Skeletal muscle cell (primary cell): ENCODE data around the gene GLDC.
A peak's percentile ranks its signal among the peaks of the same experiment; 100 is the strongest.
"Not testable (repeated sequence)": the region's sequence is repeated elsewhere in the genome, so short reads cannot be mapped to it uniquely, and the experiment has no call there.

Experiments
- DNase-seq: peaks from one replicate; pipeline ENCODE4 v3.0.0-alpha.2; 2010; ENCODE audit warnings: low read depth
- H3K4me3 ChIP-seq: 2 replicates; pipeline ENCODE4 v1.5.1; 2011; ENCODE audit warnings: low read depth, mild to moderate bottlenecking, control low read depth, low read length, moderate library complexity

The GLDC gene

DNA sequence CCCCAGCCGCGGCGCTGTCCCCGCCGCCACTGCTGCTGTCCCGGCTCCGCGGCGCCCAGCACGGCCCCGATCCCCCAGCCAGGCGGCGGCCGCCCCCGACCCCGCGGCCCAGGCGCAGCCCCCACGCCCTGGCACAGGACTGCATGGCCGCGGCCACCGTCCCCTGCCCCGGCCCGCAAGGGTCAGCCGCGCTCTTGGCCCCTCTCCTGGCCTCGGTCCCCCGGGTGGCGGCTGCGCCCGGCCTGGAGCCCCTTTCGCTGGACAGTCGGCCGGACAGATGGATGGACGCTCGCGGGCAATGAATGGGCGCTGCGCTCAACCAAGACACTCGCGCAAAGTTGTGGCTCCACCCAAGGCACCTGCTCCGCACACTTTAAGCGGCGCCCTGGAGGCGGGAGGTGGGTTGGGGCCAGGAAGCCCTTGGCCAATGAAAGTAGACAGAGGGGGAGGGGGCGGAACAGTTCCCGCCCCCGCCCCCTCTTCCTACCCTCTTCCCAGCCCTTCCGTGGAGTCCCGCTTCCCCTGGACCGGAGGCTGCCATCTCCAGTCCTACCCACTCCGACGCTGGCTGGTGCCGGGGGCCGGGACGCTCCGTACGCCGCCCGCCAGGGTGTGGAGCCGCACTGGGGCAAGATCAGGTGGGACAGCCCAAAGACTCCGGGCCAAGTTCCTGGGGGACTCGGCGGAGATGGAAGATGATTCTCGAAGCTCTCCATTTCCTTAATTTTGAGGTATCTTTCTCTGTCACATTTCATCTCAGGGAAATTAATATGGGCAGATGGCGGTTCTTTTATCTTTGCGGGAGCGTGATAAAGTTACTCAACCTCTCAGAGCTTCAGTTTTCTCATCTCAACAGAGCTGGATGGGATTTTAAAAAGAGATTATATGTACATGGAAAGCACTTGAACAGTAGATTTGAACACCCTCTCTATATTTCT, at the start of gene GLDC:
TSS of gene GLDC (minus strand) at position 375 of the 938 bp plus-strand sequence. CDS start at position 145, 230 bp downstream.
- peak within 1 kb of the TSS; percentile 29 for H3K4me3 ChIP-seq
- no peak for DNase-seq

DNA sequence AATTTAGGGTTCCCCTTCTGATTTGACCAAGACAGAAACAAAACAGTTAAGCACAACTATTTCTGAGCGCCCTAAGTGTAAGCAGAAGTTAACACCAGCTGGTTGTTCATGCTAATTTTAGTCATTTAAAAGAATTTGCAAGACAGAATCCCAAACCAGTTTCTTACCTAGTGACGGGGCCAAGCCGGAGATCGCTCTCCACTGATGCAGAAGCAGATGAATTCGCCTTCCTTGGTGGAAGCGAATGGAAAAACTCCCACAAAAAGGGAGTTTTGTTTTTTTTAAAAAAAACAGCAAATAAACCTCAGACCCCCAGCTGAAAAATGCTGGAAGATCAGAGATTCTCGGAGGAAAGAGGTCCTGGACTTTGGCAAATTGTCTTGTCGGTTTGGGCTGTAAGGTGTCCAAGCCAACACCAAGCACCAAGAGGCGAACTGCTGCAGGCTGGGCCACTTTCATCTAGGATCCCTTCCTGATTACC, 47.4 kb upstream of the GLDC start:
- H3K4me3 ChIP-seq, result no peak overlapping the region

DNA sequence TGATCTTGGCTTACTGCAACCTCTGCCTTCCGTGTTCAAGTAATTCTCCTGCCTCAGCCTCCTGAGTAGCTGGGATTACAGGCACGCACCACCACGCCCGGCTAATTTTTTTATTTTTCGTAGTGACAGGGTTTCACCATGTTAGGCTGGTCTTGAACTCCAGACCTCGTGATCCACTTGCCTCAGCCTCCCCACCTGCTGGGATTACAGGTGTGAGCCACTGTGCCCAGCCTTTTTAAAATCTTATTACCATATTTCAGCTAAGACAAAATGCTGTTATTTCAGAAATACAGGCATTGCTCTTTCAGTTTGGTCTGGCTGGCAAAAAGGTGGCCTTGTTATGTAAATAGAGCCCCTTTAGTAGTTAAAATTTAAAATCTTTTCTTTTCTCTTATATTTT, 46.9 kb upstream of the GLDC start:
- no peak for DNase-seq
- H3K4me3 ChIP-seq, result no peak overlapping the region

More for the DNA sequence above, 47.4 kb upstream of the GLDC start:
- DNase-seq, result no peak

DNA sequence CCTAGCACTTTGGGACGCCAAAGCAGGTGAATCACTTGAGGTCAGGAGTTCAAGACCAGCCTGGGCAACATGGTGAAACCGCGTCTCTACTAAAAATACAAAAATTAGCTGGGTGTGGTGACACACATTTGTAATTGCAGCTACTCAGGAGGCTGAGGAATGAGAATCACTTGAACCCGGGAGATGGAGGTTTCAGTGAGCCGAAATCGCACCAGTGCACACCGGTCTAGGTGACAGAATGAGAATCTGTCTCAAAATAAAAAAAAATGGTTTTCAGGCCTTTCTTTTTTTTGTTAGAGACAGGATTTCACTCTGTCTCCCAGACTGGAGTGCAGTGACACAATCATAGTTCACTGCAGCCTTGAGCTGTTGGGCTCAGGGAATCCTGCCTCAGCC, 45.1 kb upstream of the GLDC start:
- not testable (repeated sequence) for H3K4me3 ChIP-seq, DNase-seq

DNA sequence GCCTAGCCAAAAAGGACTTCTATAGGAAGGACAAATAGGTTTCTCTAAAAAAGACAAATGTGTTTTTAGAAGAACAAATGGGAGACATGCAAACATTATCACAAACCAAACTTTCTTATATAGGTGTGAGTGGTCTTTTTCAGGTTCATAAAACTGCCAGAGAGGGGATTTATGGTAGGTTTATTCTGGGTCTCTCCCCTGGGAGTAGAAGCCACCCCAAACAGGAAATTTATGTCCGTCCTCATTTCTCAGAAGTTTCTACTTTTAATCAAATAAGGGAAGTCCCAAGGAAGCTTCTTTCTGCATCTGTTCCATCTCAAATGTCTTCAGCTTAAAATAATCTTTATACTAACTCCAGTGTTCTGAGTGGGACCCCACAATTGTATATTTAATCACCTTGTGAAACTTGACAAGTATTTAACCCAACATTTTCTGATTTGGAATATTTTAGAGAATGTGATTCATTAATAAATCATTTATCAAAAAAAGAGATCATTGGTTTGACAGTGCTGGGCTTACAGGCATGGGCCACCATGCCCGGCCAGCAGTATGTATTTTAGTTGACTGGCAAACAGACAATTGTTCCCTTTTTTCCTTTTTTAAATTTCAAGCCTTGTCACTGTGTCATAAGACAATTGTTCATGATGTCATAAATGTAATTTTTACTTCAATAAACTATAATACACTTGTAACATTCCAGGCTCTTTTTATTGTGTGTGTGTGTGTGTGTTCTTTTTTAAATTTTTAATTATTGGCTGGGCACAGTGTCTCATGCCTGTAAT, 44.6 kb upstream of the GLDC start:
- no peak for DNase-seq
- no peak overlapping the region for H3K4me3 ChIP-seq

DNA sequence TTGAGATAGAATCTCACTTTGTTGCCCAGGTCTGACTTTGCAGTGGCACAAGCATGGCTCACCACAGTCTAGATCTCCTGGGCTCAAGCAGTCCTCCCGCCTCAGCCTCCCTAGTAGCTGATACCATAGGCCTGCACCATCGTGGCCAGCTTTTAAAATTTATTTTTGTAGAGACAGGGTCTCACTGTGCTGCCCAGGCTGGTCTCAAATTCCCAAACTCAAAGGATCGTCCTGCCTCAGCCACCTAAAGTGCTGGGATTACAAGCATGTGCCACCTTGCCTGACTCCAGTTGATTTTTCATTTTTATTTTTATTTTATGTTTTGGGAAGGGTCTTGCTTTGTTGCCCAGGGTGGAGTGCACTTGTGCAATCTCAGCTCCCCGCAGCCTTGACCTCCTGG, 41.7 kb upstream of the GLDC start:
- DNase-seq, result no peak
- no peak overlapping the region for H3K4me3 ChIP-seq

DNA sequence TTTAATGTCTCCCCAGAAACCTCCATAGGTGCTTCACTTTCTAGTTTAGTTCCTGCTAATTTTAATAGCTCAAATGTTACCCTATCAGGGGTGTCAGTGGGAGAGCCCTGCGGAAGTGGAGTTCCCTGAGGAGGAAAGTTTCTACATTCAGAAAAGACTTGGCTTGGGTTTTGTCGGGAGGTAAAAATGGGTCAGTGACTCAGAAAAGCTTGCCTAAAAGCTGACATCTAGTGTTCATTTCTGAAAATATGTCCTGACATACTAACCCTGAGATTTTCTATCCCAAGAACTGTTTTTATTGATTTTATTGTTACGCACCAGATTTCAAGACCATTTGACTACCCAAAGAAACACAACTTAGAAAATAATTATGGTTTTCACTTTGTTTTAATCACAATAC, 40.9 kb upstream of the GLDC start:
- peak; percentile 9 for DNase-seq
- no peak overlapping the region for H3K4me3 ChIP-seq

DNA sequence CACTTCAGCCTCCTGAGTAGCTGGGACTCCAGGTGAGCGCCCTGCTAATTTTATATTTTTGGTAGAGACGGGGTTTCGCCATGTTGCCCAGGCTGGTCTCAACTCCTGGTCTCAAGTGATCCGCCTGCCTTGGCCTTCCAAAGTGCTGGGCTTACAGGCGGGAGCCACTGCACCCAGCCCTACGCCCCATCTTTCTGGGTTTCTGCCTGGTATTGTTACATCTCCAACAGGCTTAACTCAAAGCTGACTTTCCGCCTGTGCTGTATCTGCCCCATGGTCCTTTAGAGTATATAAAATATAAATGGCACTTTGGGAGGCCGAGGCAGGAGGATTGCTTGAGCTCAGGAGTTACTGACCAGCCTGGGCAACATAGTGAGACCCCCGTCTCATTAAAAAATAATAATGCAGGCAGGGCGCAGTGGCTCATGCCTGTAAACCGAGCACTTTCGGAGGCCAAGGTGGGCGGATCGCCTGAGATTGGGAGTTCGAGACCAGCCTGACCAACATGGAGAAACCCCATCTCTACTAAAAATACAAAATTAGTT, 36.5 kb upstream of the GLDC start:
- DNase-seq, result no peak

DNA sequence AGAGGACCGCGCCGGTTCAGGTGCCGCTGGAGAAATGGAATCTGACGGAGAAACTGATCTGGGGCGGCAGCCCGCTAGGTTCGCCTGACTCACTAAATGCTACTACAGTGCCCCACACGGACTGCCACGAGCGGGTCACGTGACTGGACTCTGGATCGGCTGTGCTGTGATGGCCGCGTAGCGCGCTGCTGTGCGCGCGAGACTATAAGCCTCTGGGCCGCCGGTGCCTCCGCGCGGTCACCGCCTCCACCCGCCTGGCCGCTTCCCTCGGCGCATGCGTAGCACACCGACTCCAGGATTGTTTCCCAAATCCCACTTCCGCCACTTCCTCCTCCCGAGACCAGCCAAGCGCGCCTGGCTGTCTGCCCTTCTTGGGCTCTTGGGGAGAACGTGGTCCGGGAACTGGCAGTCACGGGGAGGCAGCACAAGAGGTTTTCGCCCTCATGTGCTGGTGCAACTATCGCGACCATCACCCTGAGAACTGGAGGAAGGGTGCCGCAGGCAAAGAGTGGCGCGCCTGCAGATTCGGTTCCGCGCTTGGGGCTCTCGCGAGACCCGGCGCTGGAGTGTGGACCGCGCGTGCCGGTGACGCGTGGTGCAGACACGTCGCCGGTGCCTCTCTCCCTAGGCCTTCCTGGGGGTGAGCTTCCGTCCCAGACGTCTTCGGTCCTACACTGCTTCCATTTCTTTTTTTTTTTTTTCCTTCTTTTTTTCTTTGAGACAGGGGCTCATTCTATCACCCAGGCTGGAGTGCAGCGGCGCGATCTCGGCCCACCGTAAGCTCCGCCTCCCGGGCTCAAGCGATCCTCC, 35.8 kb upstream of the GLDC start:
- peak; percentile 90 for DNase-seq
- peak overlapping the region; percentile 79 for H3K4me3 ChIP-seq

More for the DNA sequence above, 36.5 kb upstream of the GLDC start:
- peak overlapping the region; percentile 79 for H3K4me3 ChIP-seq

DNA sequence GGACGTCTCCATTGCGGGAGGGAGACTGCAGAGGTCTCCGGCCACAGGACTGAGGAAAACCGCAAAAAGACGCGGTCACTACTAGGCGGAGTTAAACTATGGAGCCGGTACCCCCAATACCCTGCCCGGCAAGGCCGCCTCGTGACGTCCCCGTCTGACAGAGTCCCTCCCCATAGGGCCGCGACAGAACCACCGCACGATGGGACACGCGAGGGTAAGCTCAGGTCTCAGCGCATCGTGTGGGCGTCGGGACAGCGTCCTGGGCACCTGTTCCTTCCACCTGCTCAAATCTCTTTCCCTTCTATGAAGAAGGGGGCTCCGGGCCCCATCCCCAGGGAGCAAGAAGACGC, 35.2 kb upstream of the GLDC start:
- peak; percentile 0 for DNase-seq
- H3K4me3 ChIP-seq, result peak overlapping the region; percentile 79

DNA sequence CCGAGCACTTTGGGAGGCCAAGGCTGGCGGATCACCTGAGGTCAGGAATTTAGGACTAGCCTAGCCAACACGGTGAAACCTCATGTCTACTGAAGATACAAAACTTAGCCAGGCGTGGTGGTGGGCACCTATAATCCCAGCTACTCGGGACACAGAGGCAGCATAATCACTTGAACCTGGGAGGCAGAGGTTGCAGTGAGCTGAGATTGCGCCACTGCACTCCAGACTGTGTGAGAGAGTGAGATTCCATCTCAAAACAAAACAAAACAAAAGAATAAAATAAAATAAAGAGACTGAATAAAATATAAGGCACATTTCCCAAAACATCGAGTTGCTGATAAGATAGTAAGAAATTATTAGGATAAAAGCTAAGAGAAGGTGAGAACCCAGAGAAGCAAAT, 32.3 kb upstream of the GLDC start:
- no peak for DNase-seq
- H3K4me3 ChIP-seq, result no peak overlapping the region

DNA sequence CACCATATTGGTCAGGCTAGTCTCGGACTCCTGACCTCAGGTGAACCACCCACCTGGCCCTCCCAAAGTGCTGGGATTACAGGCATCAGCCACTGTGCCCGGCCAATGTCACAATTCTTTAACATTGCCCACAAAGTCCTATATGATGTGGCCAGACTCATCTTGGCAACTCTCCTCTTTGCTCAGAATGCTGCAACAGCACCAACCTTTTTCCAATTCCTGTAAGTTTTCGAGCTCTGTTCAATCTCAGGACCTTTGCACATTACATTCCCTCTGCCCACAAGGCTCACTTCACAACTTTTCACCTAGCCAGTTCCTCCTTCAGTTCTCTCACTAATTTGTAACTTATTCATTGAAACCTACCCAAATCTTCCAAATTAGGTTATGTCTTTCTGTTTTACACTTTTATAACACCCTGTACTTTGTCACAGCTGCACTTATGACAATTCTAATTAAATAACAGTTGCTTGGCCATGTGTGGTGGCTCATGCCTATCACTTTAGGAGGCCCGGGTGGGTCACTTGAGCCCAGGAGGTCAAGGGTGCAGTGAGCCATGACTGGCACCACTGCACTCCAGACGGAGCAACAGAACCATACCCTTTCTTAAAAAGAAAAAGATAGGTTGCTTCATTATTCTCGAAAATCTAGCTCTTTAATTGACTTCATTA, 30.9 kb upstream of the GLDC start:
- no peak for DNase-seq

DNA sequence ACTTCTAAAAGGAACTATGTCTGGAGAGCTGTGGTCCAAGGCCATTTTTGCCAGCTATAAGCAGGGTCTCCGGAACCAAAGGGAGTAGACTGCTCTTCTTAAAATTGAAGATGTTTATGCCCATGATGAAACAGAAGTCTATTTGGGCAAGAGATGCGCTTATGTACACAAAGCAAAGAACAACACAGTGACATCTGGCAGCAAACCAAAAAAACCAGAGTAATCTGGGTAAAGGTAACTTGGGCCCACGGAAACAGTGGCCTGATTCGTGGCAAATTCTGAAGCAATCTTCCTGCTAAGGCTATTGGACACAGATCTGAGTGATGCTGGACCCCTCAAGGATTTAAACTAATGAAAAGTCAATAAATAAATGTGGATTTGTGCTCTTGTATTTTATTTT, 29.7 kb upstream of the GLDC start:
- H3K4me3 ChIP-seq, result no peak overlapping the region
- DNase-seq, result no peak

More for the DNA sequence above, 30.9 kb upstream of the GLDC start:
- no peak overlapping the region for H3K4me3 ChIP-seq

DNA sequence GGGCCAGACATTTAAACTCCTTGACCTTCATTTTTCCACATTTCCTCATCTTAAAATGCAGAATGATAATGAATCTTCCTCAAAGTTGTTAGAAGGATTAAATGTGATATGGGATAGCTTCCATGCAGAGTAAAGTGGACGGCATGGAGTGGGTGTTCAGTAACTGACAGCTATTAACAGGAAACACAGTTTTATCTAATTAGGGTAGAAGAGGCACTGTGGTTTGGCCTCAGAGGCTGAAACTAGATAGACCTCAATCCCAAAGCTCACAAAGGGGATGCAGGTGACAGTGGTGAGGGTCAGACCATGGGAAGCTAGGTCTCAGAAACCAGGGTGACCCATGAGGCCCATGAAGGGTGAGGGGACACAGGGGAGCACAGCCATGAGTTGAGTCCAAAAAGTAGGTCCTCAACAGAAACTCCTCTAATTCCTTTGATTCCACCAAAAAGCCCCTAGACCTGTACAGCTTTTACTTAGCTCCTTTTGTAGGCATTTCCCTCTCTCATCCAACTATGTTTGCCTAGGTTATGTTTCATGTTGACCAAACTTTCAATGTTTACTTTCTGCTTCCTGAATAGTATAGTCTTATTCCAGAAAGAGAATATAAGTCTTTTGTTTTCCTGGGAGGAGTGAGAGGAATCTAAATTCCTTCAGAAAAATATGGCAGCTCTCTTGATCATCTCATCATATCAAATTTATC, 27.9 kb upstream of the GLDC start:
- DNase-seq, result no peak
- H3K4me3 ChIP-seq, result no peak overlapping the region

DNA sequence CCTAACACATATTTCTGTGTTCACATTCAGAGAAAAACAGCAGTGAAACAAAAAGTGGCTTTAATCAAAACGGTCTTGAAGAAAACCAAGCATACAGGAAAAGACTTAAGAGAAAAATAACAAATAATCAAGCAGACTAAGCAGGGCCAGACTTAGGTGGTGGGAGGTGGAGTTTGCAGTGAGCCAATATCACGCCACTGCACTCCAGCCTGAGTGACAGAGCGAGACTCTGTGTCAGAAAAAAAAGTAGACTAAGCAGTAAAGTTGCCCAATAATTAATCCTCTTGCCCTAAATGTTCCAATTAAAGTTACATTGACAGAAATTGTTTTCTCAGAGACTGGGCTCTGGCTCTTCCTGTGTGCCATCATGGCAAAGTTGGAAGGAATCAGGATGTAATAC, 26.6 kb upstream of the GLDC start:
- DNase-seq, result no peak
- no peak overlapping the region for H3K4me3 ChIP-seq

DNA sequence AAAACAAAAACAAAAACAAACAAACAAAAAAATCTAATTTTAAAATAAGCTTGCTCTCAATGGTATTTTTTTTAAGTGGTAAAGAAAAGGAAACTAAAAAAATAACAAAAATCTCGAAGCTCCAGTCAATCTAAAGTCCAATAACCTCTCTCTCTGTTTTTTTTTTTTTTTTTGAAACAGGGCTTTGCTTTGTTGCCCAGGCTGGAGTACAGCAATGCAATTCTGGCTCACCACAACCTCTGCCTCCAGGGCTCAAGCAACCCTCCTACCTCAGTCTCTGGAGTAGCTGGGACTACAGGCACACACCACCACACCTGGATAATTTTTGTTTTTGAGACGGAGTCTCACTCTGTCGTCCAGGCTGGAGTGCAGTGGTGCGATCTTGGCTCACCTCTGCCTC, 25.9 kb upstream of the GLDC start:
- no peak for DNase-seq
- no peak overlapping the region for H3K4me3 ChIP-seq

DNA sequence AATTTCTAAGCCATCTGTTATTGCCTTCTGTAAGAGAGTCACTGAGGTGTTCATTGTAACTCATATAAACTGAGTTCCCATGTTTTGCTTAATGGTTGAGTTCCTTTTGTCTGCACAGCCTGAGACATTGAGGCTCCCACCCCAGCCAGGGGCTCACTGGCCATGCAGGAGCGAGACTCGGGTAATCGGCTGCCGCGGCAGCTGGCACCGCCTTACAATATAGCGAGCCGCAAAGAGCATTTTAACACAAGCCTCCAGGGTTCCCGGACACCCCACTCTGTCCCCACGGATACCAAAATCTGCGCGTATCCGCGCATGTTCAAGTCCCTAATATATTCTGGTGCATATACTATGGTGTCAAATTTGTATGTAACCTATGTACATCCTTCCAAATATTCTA, 24.4 kb upstream of the GLDC start:
- H3K4me3 ChIP-seq, result no peak overlapping the region
- DNase-seq, result no peak

DNA sequence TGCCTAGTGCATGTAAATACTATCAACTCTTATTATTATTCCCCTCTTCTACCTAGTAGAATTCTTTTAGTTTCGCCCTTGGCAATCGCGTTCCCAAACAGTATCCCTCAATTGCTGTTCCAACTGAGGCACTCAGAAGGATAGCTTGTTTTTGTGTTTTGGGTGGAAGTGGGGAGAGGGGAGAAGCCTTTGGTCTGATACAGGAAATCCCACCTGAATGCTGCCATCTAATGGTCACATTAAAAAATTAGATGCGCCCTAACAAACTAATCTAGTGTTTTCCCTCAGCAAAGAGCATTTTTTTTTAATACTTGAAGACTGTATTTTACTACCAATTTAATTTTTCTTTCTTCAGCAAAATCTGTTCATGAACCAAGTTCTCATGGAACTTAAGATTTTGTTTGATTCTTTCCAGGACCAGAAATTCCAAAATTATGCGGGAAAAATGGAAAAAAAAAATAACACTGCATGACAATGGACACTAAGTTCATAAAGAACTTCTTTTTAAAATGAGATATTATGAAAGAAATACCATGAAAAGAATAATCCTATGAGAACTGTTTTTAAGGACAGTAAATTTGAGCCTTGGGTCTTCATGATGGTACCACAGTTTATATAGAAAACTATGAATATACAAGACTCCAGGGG, 22.2 kb upstream of the GLDC start:
- DNase-seq, result peak; percentile 1
- H3K4me3 ChIP-seq, result no peak overlapping the region
